GM12878 (cell line): ENCODE data around the gene DNAJB2. TPM values are rescaled to one million over a fixed set of nuclear protein-coding genes. Genes with fewer than 3 reads are reported as not detected.

Experiments
- ATAC-seq: fragments of 200-7000 bp; cut with Tn5 transposase; 3 replicates; pipeline ENCODE4 v1.9.1; 2020; ENCODE audit warnings: mild to moderate bottlenecking, moderate library complexity
- BruUV-seq: library from RNA; stranded (reverse); fragments of 400-500 nt; replicated peaks from 2 replicates; lab custom pipeline; 2021; lab: Mats Ljungman, UMichigan
- CTCF ChIA-PET: fragments of 300-600 bp; sonication (Branson Sonifier 250); formaldehyde crosslinking; extraction: SDS; loops from one replicate; lab custom pipeline; 2021; ENCODE audit warnings: inconsistent platforms; lab: Yijun Ruan, JAX
- POLR2A ChIA-PET: fragments of 350-600 bp; formaldehyde crosslinking; extraction: SDS; loops from one replicate; lab custom pipeline; 2021; ENCODE audit warnings: inconsistent platforms; lab: Charles Lee
- RAD21 ChIA-PET: fragments of 300-600 bp; sonication (Branson Sonifier 250); formaldehyde crosslinking; loops from one replicate; lab custom pipeline; 2023; ENCODE audit warnings: antibody characterized with exemption; ENCODE audit not compliant: unreplicated experiment; lab: Charles Lee
- SMC1A ChIA-PET: fragments of 300-600 bp; sonication (Branson Sonifier 250); formaldehyde crosslinking; loops from one replicate; lab custom pipeline; 2023; ENCODE audit not compliant: unreplicated experiment, uncharacterized antibody; lab: Charles Lee
- DNase-seq: peaks from one replicate; pipeline ENCODE4 v3.0.0-alpha.2; 2011; ENCODE audit warnings: low read depth, low spot score
- FAIRE-seq: peaks from 3 replicates; lab custom pipeline; 2011; peaks lifted over from hg19 to GRCh38; lab: Jason Lieb, UNC
- H2AFZ ChIP-seq: 2 replicates; pipeline ENCODE4 v1.6.0; 2011; ENCODE audit warnings: low read depth, low read length, control low read depth; ENCODE audit not compliant: control insufficient read depth
- H3K27ac ChIP-seq: 2 replicates; pipeline ENCODE4 v1.5.1; 2011; ENCODE audit warnings: control low read depth; ENCODE audit not compliant: control insufficient read depth, insufficient read depth
- H3K27me3 ChIP-seq, 2 experiments: replicated peaks in 1 of 2; 2 replicates each; pipeline versions ENCODE4 v1.6.0 to v1.6.1; 2011; ENCODE audit warnings: low read length in 1 of 2; ENCODE audit not compliant: control insufficient read depth in 2 of 2, insufficient read depth in 2 of 2
- H3K36me3 ChIP-seq, 2 experiments: 2 replicates each; pipeline ENCODE4 v1.5.1; 2011; ENCODE audit warnings: low read length in 1 of 2; ENCODE audit not compliant: control insufficient read depth in 2 of 2, insufficient read depth in 2 of 2
- H3K4me1 ChIP-seq: 2 replicates; pipeline ENCODE4 v1.6.1; 2011; ENCODE audit warnings: mild to moderate bottlenecking, low read length, moderate library complexity, mixed read lengths; ENCODE audit not compliant: control insufficient read depth, insufficient read depth
- H3K4me2 ChIP-seq: 2 replicates; pipeline ENCODE4 v1.6.0; 2011; ENCODE audit warnings: control low read depth; ENCODE audit not compliant: control insufficient read depth, insufficient read depth
- H3K4me3 ChIP-seq: fragments of 200-600 bp; sonication (generic); 2 replicates; pipeline ENCODE4 v1.5.1; 2016
- H3K79me2 ChIP-seq: 2 replicates; pipeline ENCODE4 v1.6.0; 2011; ENCODE audit warnings: low read length; ENCODE audit not compliant: control insufficient read depth, insufficient read depth
- H3K9ac ChIP-seq: 2 replicates; pipeline ENCODE4 v1.8.0; 2011; ENCODE audit warnings: low read length, control low read depth, mixed read lengths; ENCODE audit not compliant: control insufficient read depth, insufficient read depth
- H3K9me3 ChIP-seq: replicated peaks from 3 replicates; pipeline ENCODE4 v1.5.1; 2011; ENCODE audit warnings: mild to moderate bottlenecking, low read length; ENCODE audit not compliant: control insufficient read depth, insufficient read depth
- H4K20me1 ChIP-seq: 2 replicates; pipeline ENCODE4 v1.6.0; 2011; ENCODE audit not compliant: control insufficient read depth, insufficient read depth
- BCL11A ChIP-seq: IDR thresholded peaks from 2 replicates; pipeline ENCODE4 v1.6.1; 2011; ENCODE audit warnings: low read depth, low read length
- FOXM1 ChIP-seq: IDR thresholded peaks from 2 replicates; pipeline ENCODE4 v1.6.1; 2012; ENCODE audit warnings: low read depth, mild to moderate bottlenecking, inconsistent platforms, low read length, moderate library complexity
- RCOR1 ChIP-seq: conservative IDR thresholded peaks from 2 replicates; pipeline ENCODE4 v1.6.1; 2012; ENCODE audit warnings: low read depth, low read length, improper control_type of control experiment
- REST ChIP-seq: IDR thresholded peaks from 2 replicates; pipeline ENCODE4 v1.6.1; 2012; ENCODE audit warnings: mild to moderate bottlenecking, low read depth, low read length
- WGBS: methylation state at CpG from one replicate; pipeline ENCODE4 v1.1.6; 2016; ENCODE audit warnings: low lambda C conversion rate; ENCODE audit not compliant: insufficient replicate concordance, insufficient coverage; ENCODE audit errors: missing lambda C conversion rate; 5-methylcytosine and 5-hydroxymethylcytosine counted together
- in situ Hi-C: fragments of 300-500 bp; cut with MboI; formaldehyde crosslinking; loops from 9 replicates; pipeline ENCODE4 v1.14.3; 2018; ENCODE audit warnings: mixed read lengths
- intact Hi-C: fragments of 100-400 bp; cut with micrococcal nuclease; formaldehyde crosslinking; loops from one replicate; pipeline ENCODE4 v1.14.2; 2022; ENCODE audit not compliant: unreplicated experiment
- polyA plus RNA-seq, 11 experiments: library from polyadenylated mRNA; depleted of rRNA in 4 of 11; unstranded in 6 of 11; stranded (reverse) in 5 of 11; fragments of >200 nt; fragmentation: Nextera tagmentation in 4 of 11; fragmentation: Illumina TruSeq in 1 of 11; extraction: Ambion mirVana in 4 of 11; extraction: Trizol in 1 of 11; gene quantifications; 1 replicate in 1 of 11; 2 replicates in 10 of 11; pipeline versions ENCODE4 v1.2.1 to v1.2.3, GENCODE V29; 2011 to 2016; ENCODE audit warnings: inconsistent platforms in 2 of 11, missing spikeins in 2 of 11, low read depth in 1 of 11
- total RNA-seq, 4 experiments: library from RNA; depleted of rRNA in 3 of 4; stranded (reverse); fragments of >200 nt in 3 of 4; fragmentation: Illumina TruSeq in 1 of 4; extraction: Trizol in 1 of 4; gene quantifications; 2 replicates each; pipeline versions ENCODE4 v1.2.1 to v1.2.3, GENCODE V29; 2013 to 2021

DNAJB2 gene
- total and polyA plus RNA-seq, 10 of the 15 experiments (the other 5 are each of a cell fraction or from before 2014, with no cell fraction given): 0.26 to 36.5 (median 12.5) TPM

GRCh38 chr2:219261024-219261855 is 17.9 kb upstream of the DNAJB2 start:
- SMC1A ChIA-PET: interaction anchor here (0.6 to 1.8 kb wide), 3 partner anchors 12 to 296 kb away, joined by 3 to 5 read pairs (median 3); no protein-coding TSS in a partner anchor
- POLR2A ChIA-PET: interaction anchor here (0.9 to 1.0 kb wide), 2 partner anchors 16 to 32 kb away, joined by 3 read pairs; partner anchors contain the start of genes ANKZF1 and ATG9A
- in situ Hi-C loops: no loop called here
- no peak overlapping the region for H3K4me3 ChIP-seq
- BruUV-seq: no TSS peak
- H3K27me3 ChIP-seq: peaks cover 0 to 4% of the 10 kb centered on the region in 2 experiments; a peak in 1 of 4 replicates
- H3K9ac ChIP-seq: no peak overlapping the region
- H3K4me1 ChIP-seq: no peaks in the 10 kb centered on the region
- WGBS: 50% methylated on average over 5 of the region's 5 CpGs
- H3K36me3 ChIP-seq: no peaks in the 10 kb centered on the region
- no peaks in the 10 kb centered on the region for H3K9me3 ChIP-seq
- intact Hi-C loops: no loop called here
- no peak for TF ChIP-seq FOXM1
- no peak for TF ChIP-seq BCL11A
- TF ChIP-seq RCOR1: no peak
- no peak for TF ChIP-seq REST
- TF ChIP-seq, all 136 proteins: peak for 0
- H3K4me2 ChIP-seq: no peak overlapping the region
- no peak for FAIRE-seq
- H2AFZ ChIP-seq: no peak overlapping the region
- H3K79me2 ChIP-seq: no peaks in the 10 kb centered on the region
- no peaks in the 10 kb centered on the region for H4K20me1 ChIP-seq
- H3K27ac ChIP-seq: no peak overlapping the region
- ChIA-PET RAD21 (interaction anchor here (0.7 to 1.4 kb wide), 5 partner anchors 9 to 34 kb away, joined by 3 to 6 read pairs (median 4); partner anchors contain the start of genes ANKZF1 and ATG9A), CTCF (interaction anchor here (0.8 to 4.2 kb wide), 6 partner anchors 9 to 37 kb away, joined by 3 to 33 read pairs (median 4); partner anchors contain the start of gene DNAJB2)
- ATAC-seq: 0 out of 3 replicates have a peak, but pooled peaks have one; percentile 23
- DNase-seq: no peak
